HG03060 (cell line): ENCODE results near the gene SARS2.
"Not testable (repeated sequence)": the region's sequence is repeated elsewhere in the genome, so short reads cannot be mapped to it uniquely, and the experiment has no call there.

ENCODE experiments used
- ATAC-seq: cut with Tn5 transposase; IDR thresholded peaks from one replicate; pipeline ENCODE4 v1.9.1; 2021; ENCODE audit warnings: low read depth, moderate number of reproducible peaks; ENCODE audit not compliant: unreplicated experiment

Gene SARS2

GRCh38 chr19:38898788-38899446 is 31.6 kb downstream of the SARS2 start:
- no peak for ATAC-seq

- no peak for ATAC-seq
Measured at GRCh38 chr19:38894968-38895367, 35.6 kb downstream of the SARS2 start.

- ATAC-seq: no peak
Measured at GRCh38 chr19:38893341-38893771, 37.2 kb downstream of the SARS2 start.

- no peak for ATAC-seq
Measured at GRCh38 chr19:38892841-38893240, 37.7 kb downstream of the SARS2 start.

GRCh38 chr19:38891771-38892170 is 38.8 kb downstream of the SARS2 start:
- ATAC-seq: no peak

GRCh38 chr19:38890686-38891085 is 39.9 kb downstream of the SARS2 start:
- ATAC-seq: no peak

GRCh38 chr19:38889803-38890202 is 40.8 kb downstream of the SARS2 start:
- ATAC-seq: no peak

GRCh38 chr19:38888876-38889275 is 41.7 kb downstream of the SARS2 start:
- no peak for ATAC-seq

- ATAC-seq: not testable (repeated sequence)
Measured at GRCh38 chr19:38884691-38885090, 45.9 kb downstream of the SARS2 start.

GRCh38 chr19:38883286-38883685 is 47.3 kb downstream of the SARS2 start:
- no peak for ATAC-seq

- ATAC-seq: no peak
Measured at GRCh38 chr19:38880882-38881609, 49.5 kb downstream of the SARS2 start.

- ATAC-seq: no peak
Measured at GRCh38 chr19:38880076-38880881, 50.3 kb downstream of the SARS2 start.

GRCh38 chr19:38879400-38879751 is 51.2 kb downstream of the SARS2 start:
- no peak for ATAC-seq

- ATAC-seq: no peak
Measured at GRCh38 chr19:38878575-38879399, 51.8 kb downstream of the SARS2 start.

GRCh38 chr19:38877781-38878574 is 52.6 kb downstream of the SARS2 start, which contains the start of gene RINL:
TSS of gene RINL (minus strand) at chr19:38878275. CDS start at chr19:38876742, 1,533 bp downstream.
- no peak for ATAC-seq

GRCh38 chr19:38875656-38876395 is 54.7 kb downstream of the SARS2 start:
- no peak for ATAC-seq

- not testable (repeated sequence) for ATAC-seq
Measured at GRCh38 chr19:38873400-38873799, 57.2 kb downstream of the SARS2 start.

- no peak for ATAC-seq
Measured at GRCh38 chr19:38870612-38871011, 60.0 kb downstream of the SARS2 start.
